SU-DHL-6 (cell line): ENCODE data around the gene PLAC8L1.

ENCODE experiments used
- EZH2phosphoT487 ChIP-seq: fragments of 200-600 bp; sonication (generic), shearing (Covaris generic); conservative IDR thresholded peaks from 2 replicates; pipeline ENCODE4 v1.6.1; 2018; ENCODE audit warnings: mild to moderate bottlenecking, antibody characterized with exemption, low read length, moderate library complexity, mixed read lengths
- TF ChIP-seq, protein P1 (sequence below): fragments of 200-600 bp; sonication (generic); IDR thresholded peaks from one replicate; pipeline ENCODE4 v1.5.1; 2017; ENCODE audit warnings: antibody characterized with exemption, mild to moderate bottlenecking, low read length, moderate library complexity; ENCODE audit not compliant: insufficient read depth, poor library complexity, severe bottlenecking

DNA sequence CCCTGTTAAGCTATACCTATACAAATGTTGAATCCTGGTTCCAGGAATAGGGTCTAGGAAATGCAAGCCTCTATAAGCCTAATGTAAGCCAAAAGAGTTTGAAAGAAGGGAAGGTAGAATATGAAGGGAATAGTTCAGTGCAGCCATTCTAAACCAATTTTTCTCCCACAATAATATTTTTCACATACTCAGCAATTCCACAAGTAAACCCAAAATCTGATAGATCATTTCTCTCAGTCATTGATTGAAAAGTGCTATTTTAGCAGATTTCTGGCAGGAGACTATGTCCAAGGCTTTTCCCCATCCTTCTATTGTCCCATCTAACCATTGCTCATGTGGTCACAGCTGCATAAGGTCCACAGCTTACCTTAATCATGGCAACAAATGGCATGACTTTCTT lies 20.7 kb upstream of the PLAC8L1 start:
- TF ChIP-seq, protein P1, sequence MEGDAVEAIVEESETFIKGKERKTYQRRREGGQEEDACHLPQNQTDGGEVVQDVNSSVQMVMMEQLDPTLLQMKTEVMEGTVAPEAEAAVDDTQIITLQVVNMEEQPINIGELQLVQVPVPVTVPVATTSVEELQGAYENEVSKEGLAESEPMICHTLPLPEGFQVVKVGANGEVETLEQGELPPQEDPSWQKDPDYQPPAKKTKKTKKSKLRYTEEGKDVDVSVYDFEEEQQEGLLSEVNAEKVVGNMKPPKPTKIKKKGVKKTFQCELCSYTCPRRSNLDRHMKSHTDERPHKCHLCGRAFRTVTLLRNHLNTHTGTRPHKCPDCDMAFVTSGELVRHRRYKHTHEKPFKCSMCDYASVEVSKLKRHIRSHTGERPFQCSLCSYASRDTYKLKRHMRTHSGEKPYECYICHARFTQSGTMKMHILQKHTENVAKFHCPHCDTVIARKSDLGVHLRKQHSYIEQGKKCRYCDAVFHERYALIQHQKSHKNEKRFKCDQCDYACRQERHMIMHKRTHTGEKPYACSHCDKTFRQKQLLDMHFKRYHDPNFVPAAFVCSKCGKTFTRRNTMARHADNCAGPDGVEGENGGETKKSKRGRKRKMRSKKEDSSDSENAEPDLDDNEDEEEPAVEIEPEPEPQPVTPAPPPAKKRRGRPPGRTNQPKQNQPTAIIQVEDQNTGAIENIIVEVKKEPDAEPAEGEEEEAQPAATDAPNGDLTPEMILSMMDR = no peak
- TF ChIP-seq EZH2phosphoT487 = no peak
